Spleen (tissue), 13 donors: Measurements from ENCODE around the gene POTEF. TPM values are rescaled to one million over a fixed set of nuclear protein-coding genes. Genes with fewer than 3 reads are reported as not detected.
"Not testable (repeated sequence)": the region's sequence is repeated elsewhere in the genome, so short reads cannot be mapped to it uniquely, and the experiment has no call there.

Experiments used
- DNase-seq: peaks from one replicate; pipeline ENCODE4 v3.0.0-alpha.2; 2020
- H3K27ac ChIP-seq, 8 donors: fragments of 200-600 bp; sonication (generic) in 7 of 8; 1 replicate in 4 of 8; 2 replicates in 4 of 8; pipeline versions ENCODE4 v1.5.0 to v1.8.0; 2016 to 2021; ENCODE audit warnings: inconsistent platforms in 4 of 8, mild to moderate bottlenecking in 4 of 8, moderate library complexity in 1 of 8
- H3K27me3 ChIP-seq, 7 donors: fragments of 200-600 bp; sonication (generic) in 6 of 7; replicated peaks in 1 of 7; 1 replicate in 4 of 7; 2 replicates in 3 of 7; pipeline versions ENCODE4 v1.5.0 to v1.8.0; 2016 to 2021; ENCODE audit warnings: inconsistent platforms in 3 of 7, mild to moderate bottlenecking in 1 of 7
- H3K36me3 ChIP-seq, 6 donors: fragments of 200-600 bp; sonication (generic) in 5 of 6; 1 replicate in 4 of 6; 2 replicates in 2 of 6; pipeline versions ENCODE4 v1.5.0 to v1.8.0; 2016 to 2021; ENCODE audit warnings: inconsistent platforms in 2 of 6
- H3K4me1 ChIP-seq, 6 donors: fragments of 200-600 bp; sonication (generic) in 5 of 6; 1 replicate in 3 of 6; 2 replicates in 3 of 6; pipeline versions ENCODE4 v1.5.0 to v1.8.0; 2016 to 2021; ENCODE audit warnings: inconsistent platforms in 3 of 6
- H3K4me3 ChIP-seq, 8 donors: fragments of 200-600 bp; sonication (generic) in 7 of 8; 1 replicate in 4 of 8; 2 replicates in 4 of 8; pipeline versions ENCODE4 v1.5.0 to v1.8.0; 2016 to 2021; ENCODE audit warnings: inconsistent platforms in 4 of 8, mild to moderate bottlenecking in 4 of 8, moderate library complexity in 2 of 8
- H3K9me3 ChIP-seq, 8 donors: fragments of 200-600 bp; sonication (generic) in 7 of 8; 1 replicate in 4 of 8; 2 replicates in 4 of 8; pipeline versions ENCODE4 v1.5.0 to v1.8.0; 2016 to 2021; ENCODE audit warnings: inconsistent platforms in 4 of 8
- POLR2A ChIP-seq, 3 donors: fragments of 450-650 bp; IDR thresholded peaks; one replicate each; pipeline ENCODE4 v1.5.1; 2017; ENCODE audit warnings: antibody characterized with exemption in 3 of 3, mild to moderate bottlenecking in 1 of 3
- POLR2AphosphoS5 ChIP-seq, 3 donors: sonication (generic); formaldehyde crosslinking; IDR thresholded peaks; one replicate each; pipeline ENCODE4 v1.5.1; 2017; ENCODE audit warnings: antibody characterized with exemption in 3 of 3
- WGBS, 5 donors: extraction: QIAGEN DNeasy Blood & Tissue Kit in 3 of 5; methylation state at CpG; one replicate each; pipeline versions ENCODE4 v1.1.5 to v1.1.7; 2013 to 2018; 5-methylcytosine and 5-hydroxymethylcytosine counted together
- intact Hi-C: fragments of 100-400 bp; cut with DNase I; formaldehyde crosslinking; loops from one replicate; pipeline ENCODE4 v1.15.0; 2023; ENCODE audit warnings: low total_unique reads
- long read RNA-seq, 2 donors: transcript quantifications; one replicate each; lab custom pipeline, GENCODE V29; 2026
- polyA plus RNA-seq, 3 donors: library from polyadenylated mRNA; stranded (reverse); fragments of 200-250 nt; gene quantifications; one replicate each; pipeline ENCODE4 v1.2.1, GENCODE V29; 2013
- total RNA-seq, 7 donors: library from RNA; depleted of rRNA in 3 of 7; stranded (reverse); fragments of >200 nt in 3 of 7; fragmentation: NEBNext Ultra II Directional in 4 of 7; extraction: Animal tissue kit (Norgen Biotek cat#: 25700) in 4 of 7; gene quantifications; one replicate each; pipeline versions ENCODE4 v1.1.0 to v1.2.1, GENCODE V29; 2016 to 2021
- TF ChIP-seq, protein P1 (sequence below), 11 experiments: fragments of 200-600 bp in 7 of 11; fragments of 450-650 bp in 4 of 11; sonication (generic) in 4 of 11; IDR thresholded peaks in 8 of 11; conservative IDR thresholded peaks in 3 of 11; 1 replicate in 7 of 11; 2 replicates in 4 of 11; pipeline versions ENCODE4 v1.4.0 to v1.8.0; 2016 to 2021; ENCODE audit warnings: antibody characterized with exemption in 11 of 11, inconsistent platforms in 4 of 11, mild to moderate bottlenecking in 1 of 11
- donor health status: healthy with polysubstance abuse.
- donor health status: DM: no; HTN: no; CAD: no; lungs with moderate emphysema.
- donor health status: DM: no; HTN: no; CAD: no.
- donor health status: Bipolar disorder and iron deficiency.
- donor health status: healthy.
- donor health status: DM: no; HTN: no; CAD: no.
- donor health status: DM: yes; HTN: yes; CAD: no.

POTEF gene
- not detected for total RNA-seq
- not detected for polyA plus RNA-seq
- long read RNA-seq, donor 1 = 0 reads
- long read RNA-seq, donor 2 = 0 reads

DNA sequence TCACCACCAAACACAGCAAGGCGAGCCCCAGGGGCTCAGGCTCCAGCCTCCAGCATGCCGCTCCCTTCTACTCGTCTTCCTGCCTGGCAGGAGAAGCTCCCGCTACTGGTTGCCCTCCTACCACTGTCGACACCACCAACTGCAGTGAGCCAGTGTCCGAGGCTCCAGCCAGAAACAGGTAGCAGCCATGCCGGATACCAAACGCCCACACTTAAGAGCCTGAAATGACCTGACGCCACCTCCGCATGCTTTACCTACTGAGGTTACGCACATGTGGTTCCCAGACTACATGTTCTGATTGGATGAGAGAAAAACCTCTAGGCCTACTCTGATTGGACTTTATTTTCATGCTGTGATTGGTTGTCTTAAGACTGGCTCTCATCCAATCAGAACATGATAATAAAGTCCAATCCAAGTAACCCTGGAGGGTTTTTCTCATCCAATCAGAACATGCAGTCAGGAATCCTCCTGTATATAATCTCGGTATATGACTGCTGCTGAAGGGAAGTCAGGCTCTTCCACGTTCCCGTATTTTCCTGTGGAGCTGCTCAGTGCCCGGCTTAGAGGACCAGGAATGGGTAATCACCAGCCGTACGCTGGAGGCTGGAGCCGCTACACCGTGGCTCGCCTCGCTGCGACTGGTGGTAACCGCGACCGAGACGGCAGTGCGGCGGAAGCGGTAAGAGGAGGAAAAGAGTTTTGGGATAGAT is at the start of gene POTEF:
POTEF (minus strand) TSS at position 103 of the 710 bp plus-strand sequence. CDS start 8,707 bp downstream, outside the sequence.
- H3K27me3 ChIP-seq, H3K4me3 ChIP-seq, H3K9me3 ChIP-seq, H3K27ac ChIP-seq, H3K36me3 ChIP-seq, H3K4me1 ChIP-seq, DNase-seq, intact Hi-C loops: not testable (repeated sequence)
- WGBS, 5 donors = 87 to 93% (median 90%) methylated on average over 16 to 25 of the region's 29 CpGs

DNA sequence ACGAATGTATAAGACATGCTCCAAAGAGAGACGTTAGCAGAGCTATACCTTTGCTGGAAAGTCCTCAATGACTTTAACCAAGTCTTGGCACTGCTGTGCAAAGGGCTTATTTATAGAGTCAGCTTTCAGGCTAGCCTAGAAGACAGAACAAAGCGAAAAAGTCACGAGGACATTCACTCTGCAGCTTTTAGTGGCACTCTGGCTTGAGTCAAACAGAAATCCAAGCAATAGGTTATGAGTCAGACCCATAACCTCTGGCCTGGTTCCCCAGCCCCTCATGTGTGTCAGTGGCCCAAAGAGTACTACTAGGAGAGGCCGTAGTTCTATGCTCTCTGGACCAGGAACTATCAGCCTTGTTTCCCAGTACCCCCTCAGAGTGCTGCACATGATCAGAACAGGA is 45.8 kb upstream of the POTEF start:
- H3K4me3 ChIP-seq, DNase-seq, intact Hi-C loops, H3K9me3 ChIP-seq, H3K27me3 ChIP-seq, H3K27ac ChIP-seq: not testable (repeated sequence)
- H3K36me3 ChIP-seq = peaks cover 0 to 94% (median 59%) of the 10 kb centered on the region in 6 donors
- H3K4me1 ChIP-seq = peaks cover 0 to 20% (median 3%) of the 10 kb centered on the region in 6 donors
- WGBS, 5 donors = 70 to 90% (median 84%) methylated on average over 5 of the region's 5 CpGs

DNA sequence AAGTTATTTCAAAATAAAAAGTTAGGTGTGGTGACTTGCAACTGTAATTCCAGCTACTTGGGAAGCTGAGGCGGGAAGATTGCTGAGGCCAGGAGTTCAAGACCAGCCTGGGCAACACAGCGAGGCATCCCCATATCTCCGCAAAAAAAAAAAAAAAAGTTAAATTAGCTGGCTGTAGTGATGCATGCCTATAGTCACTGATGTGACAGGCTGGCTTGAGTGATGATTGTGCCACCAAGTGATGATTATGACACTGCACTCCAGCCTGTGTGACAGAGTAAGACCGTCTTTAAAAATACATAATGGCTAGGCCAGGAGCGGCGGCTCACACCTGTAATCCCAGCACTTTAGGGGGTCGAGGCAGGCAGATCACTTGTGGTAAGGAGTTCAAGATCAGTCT is 40.9 kb upstream of the POTEF start:
- Histone ChIP-seq H3K4me1 (no peaks in the 10 kb centered on the region), H3K9me3 (no peaks in the 10 kb centered on the region), H3K36me3 (peaks cover 0 to 100% (median 88%) of the 10 kb centered on the region in 6 donors), H3K27me3 (no peaks in the 10 kb centered on the region), H3K27ac (no peak overlapping the region), H3K4me3 (no peak overlapping the region)
- 90 to 95% (median 93%) methylated on average over 7 of the region's 7 CpGs for WGBS, 5 donors
- TF ChIP-seq, protein P1, sequence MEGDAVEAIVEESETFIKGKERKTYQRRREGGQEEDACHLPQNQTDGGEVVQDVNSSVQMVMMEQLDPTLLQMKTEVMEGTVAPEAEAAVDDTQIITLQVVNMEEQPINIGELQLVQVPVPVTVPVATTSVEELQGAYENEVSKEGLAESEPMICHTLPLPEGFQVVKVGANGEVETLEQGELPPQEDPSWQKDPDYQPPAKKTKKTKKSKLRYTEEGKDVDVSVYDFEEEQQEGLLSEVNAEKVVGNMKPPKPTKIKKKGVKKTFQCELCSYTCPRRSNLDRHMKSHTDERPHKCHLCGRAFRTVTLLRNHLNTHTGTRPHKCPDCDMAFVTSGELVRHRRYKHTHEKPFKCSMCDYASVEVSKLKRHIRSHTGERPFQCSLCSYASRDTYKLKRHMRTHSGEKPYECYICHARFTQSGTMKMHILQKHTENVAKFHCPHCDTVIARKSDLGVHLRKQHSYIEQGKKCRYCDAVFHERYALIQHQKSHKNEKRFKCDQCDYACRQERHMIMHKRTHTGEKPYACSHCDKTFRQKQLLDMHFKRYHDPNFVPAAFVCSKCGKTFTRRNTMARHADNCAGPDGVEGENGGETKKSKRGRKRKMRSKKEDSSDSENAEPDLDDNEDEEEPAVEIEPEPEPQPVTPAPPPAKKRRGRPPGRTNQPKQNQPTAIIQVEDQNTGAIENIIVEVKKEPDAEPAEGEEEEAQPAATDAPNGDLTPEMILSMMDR (IDR thresholded peaks at IDR 0.05 in 8 of 11, conservative IDR thresholded peaks at IDR 0.05 in 3 of 11) = no peak
- TF ChIP-seq POLR2A (IDR thresholded peaks at IDR 0.05) = no peak
- TF ChIP-seq POLR2AphosphoS5 (IDR thresholded peaks at IDR 0.05) = no peak
- no peak for DNase-seq
- intact Hi-C loops = no loop called here

- WGBS, 5 donors = 79 to 92% (median 88%) methylated on average over 3 of the region's 3 CpGs
- H3K27me3 ChIP-seq, H3K9me3 ChIP-seq, H3K27ac ChIP-seq, H3K4me1 ChIP-seq, H3K4me3 ChIP-seq, DNase-seq, intact Hi-C loops: not testable (repeated sequence)
- H3K36me3 ChIP-seq = peaks cover 2 to 100% (median 89%) of the 10 kb centered on the region in 6 donors
These were observed 40.1 kb upstream of the POTEF start for GRCh38 chr2:130169163-130169562.

DNA sequence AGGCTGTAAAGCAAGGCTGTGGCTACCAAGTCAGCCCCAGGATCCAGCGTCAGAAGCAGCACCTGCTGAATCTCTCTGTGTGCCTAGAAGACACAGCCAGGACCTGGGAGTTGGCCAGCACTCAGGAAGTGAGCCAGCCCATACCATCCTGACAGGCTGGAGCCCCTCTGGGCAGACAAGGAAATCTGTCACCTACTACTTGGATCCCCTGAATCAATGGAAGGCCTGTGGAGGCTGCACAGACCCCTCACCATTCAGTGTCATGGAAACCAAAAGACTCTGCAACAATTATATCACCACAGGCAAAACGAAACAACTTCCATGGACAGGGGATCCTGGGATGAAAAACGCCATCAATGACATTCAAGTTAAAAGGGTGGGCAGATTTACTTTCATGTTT is 37.6 kb upstream of the POTEF start:
- peaks cover 3 to 99% (median 82%) of the 10 kb centered on the region in 6 donors for H3K36me3 ChIP-seq
- H3K4me1 ChIP-seq, H3K27me3 ChIP-seq, H3K27ac ChIP-seq, H3K9me3 ChIP-seq, DNase-seq, intact Hi-C loops, H3K4me3 ChIP-seq: not testable (repeated sequence)
- WGBS, 5 donors = 79 to 100% (median 84%) methylated on average over 3 of the region's 3 CpGs

DNA sequence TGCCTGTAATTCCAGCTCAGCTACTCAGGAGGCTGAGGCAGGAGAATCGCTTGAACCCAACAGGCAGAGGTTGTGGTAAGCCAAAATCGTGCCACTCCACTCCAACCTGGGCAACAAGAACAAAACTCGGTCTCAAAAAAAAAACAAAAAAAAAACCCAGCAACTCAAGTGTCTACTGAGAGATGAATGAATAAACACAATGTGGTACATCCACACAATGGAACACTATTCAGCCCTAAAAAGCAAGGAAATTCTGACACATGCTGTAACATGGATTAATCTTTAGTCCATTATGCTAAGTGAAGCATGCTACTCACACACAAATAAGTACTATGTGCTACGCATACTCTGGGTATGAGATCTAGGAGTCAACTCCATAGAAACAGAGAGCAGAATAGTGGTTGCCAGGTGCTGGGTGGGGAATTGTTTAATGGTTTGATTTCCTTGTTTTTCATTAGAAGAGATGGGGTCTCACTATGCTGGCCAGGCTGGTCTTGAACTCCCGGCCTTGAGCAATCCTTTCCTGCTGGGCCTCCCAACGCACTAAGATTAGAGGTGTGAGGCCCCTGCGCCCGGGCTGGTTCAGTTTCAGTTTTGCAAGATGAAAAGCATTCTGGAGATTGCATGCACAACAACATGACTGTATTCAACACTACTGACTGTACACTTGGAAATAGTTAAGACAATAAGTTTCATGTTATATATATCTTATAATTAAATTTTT is 36.4 kb upstream of the POTEF start:
- WGBS, 5 donors = 90 to 97% (median 91%) methylated on average over 8 of the region's 8 CpGs
- Histone ChIP-seq H3K9me3 (no peaks in the 10 kb centered on the region), H3K27me3 (no peaks in the 10 kb centered on the region), H3K4me1 (no peaks in the 10 kb centered on the region), H3K4me3 (no peak overlapping the region), H3K27ac (no peak overlapping the region), H3K36me3 (peaks cover 3 to 99% (median 70%) of the 10 kb centered on the region in 6 donors)
- TF ChIP-seq POLR2A (IDR thresholded peaks at IDR 0.05) (no peak), POLR2AphosphoS5 (IDR thresholded peaks at IDR 0.05) (no peak)
- TF ChIP-seq, protein P1 (IDR thresholded peaks at IDR 0.05 in 8 of 11, conservative IDR thresholded peaks at IDR 0.05 in 3 of 11) = no peak
- intact Hi-C loops = no loop called here
- DNase-seq = no peak
